RWPE2 (cell line): Measurements from ENCODE around the gene WDR55.
A peak's percentile ranks its signal among the peaks of the same experiment; 100 is the strongest.
"Not testable (repeated sequence)": the region's sequence is repeated elsewhere in the genome, so short reads cannot be mapped to it uniquely, and the experiment has no call there.

Experiments used
- ATAC-seq: fragments of 200-7000 bp; cut with Tn5 transposase; 3 replicates; pipeline ENCODE4 v1.9.1; 2021; ENCODE audit warnings: low read depth
- DNase-seq: peaks from one replicate; pipeline ENCODE4 v3.0.0-alpha.2; 2020; ENCODE audit warnings: low spot score
- H3K27ac ChIP-seq: fragments of 450-650 bp; 2 replicates; pipeline ENCODE4 v1.5.1; 2017; ENCODE audit warnings: mild to moderate bottlenecking; ENCODE audit not compliant: poor library complexity, severe bottlenecking
- H3K27me3 ChIP-seq: fragments of 250-450 bp; sonication (Bioruptor Pico); 2 replicates; pipeline ENCODE4 v1.5.1; 2021; ENCODE audit warnings: mild to moderate bottlenecking, moderate library complexity; ENCODE audit not compliant: insufficient read depth, poor library complexity, severe bottlenecking
- H3K36me3 ChIP-seq: fragments of 250-450 bp; sonication (Bioruptor Pico); 2 replicates; pipeline ENCODE4 v1.5.1; 2020; ENCODE audit warnings: low read depth, mild to moderate bottlenecking, moderate library complexity
- H3K4me1 ChIP-seq: fragments of 250-450 bp; sonication (Bioruptor Pico); 2 replicates; pipeline ENCODE4 v1.5.1; 2021; ENCODE audit warnings: mild to moderate bottlenecking, moderate library complexity; ENCODE audit not compliant: insufficient read depth, poor library complexity, severe bottlenecking
- H3K4me3 ChIP-seq: fragments of 250-450 bp; sonication (Bioruptor Pico); 2 replicates; pipeline ENCODE4 v1.5.1; 2021; ENCODE audit warnings: mild to moderate bottlenecking, moderate library complexity; ENCODE audit not compliant: severe bottlenecking
- H3K9me3 ChIP-seq: fragments of 250-450 bp; sonication (Bioruptor Pico); 2 replicates; pipeline ENCODE4 v1.5.1; 2021; ENCODE audit warnings: mild to moderate bottlenecking, moderate library complexity; ENCODE audit not compliant: severe bottlenecking
- CTCF ChIP-seq: fragments of 450-650 bp; IDR thresholded peaks from one replicate; pipeline ENCODE4 v1.5.1; 2017; ENCODE audit warnings: mild to moderate bottlenecking, moderate library complexity; ENCODE audit not compliant: poor library complexity, severe bottlenecking

Gene WDR55

GRCh38 chr5:140694276-140694675 lies 29.6 kb downstream of the WDR55 start:
- Histone ChIP-seq H3K27me3 (no peaks in the 10 kb centered on the region), H3K4me3 (no peak overlapping the region), H3K27ac (no peak overlapping the region), H3K9me3 (no peaks in the 10 kb centered on the region), H3K36me3 (peaks cover 72% of the 10 kb centered on the region), H3K4me1 (peaks cover 9% of the 10 kb centered on the region)
- DNase-seq (no peak), ATAC-seq (no peak)
- TF ChIP-seq CTCF: no peak

GRCh38 chr5:140696891-140697492 lies 32.3 kb downstream of the WDR55 start:
- peaks cover 81% of the 10 kb centered on the region for H3K36me3 ChIP-seq
- H3K4me1 ChIP-seq: peaks cover 6% of the 10 kb centered on the region
- DNase-seq (no peak), ATAC-seq (no peak)
- no peak overlapping the region for H3K27ac ChIP-seq
- H3K4me3 ChIP-seq: no peak overlapping the region
- H3K9me3 ChIP-seq: no peaks in the 10 kb centered on the region
- H3K27me3 ChIP-seq: no peaks in the 10 kb centered on the region
- no peak for TF ChIP-seq CTCF

GRCh38 chr5:140700177-140701144 lies 35.8 kb downstream of the WDR55 start, which contains the start of gene ZMAT2:
ZMAT2 (plus strand) TSS chr5:140700447; CDS start chr5:140700461, 14 bp downstream.
- H3K27me3 ChIP-seq: no peaks in the 10 kb centered on the region
- no peaks in the 10 kb centered on the region for H3K9me3 ChIP-seq
- no peaks in the 10 kb centered on the region for H3K4me1 ChIP-seq
- peaks cover 93% of the 10 kb centered on the region for H3K36me3 ChIP-seq
- H3K27ac ChIP-seq: no peak within 1 kb of the TSS
- H3K4me3 ChIP-seq: peak within 1 kb of the TSS; percentile 83
- peak; percentile 94 for DNase-seq
- ATAC-seq: peak; percentile 98
- no peak for TF ChIP-seq CTCF

- Histone ChIP-seq H3K4me3 (no peak overlapping the region), H3K27me3 (no peaks in the 10 kb centered on the region), H3K36me3 (peaks cover 39% of the 10 kb centered on the region), H3K27ac (no peak overlapping the region), H3K9me3 (no peaks in the 10 kb centered on the region), H3K4me1 (peaks cover 4% of the 10 kb centered on the region)
- ATAC-seq (no peak), DNase-seq (no peak)
- TF ChIP-seq CTCF: no peak
These were observed 43.1 kb downstream of the WDR55 start for GRCh38 chr5:140707812-140708211.

- not testable (repeated sequence) for H3K4me1 ChIP-seq, H3K27ac ChIP-seq, H3K27me3 ChIP-seq, ATAC-seq, DNase-seq, H3K9me3 ChIP-seq, H3K4me3 ChIP-seq
- peaks cover 29% of the 10 kb centered on the region for H3K36me3 ChIP-seq
These were observed 44.1 kb downstream of the WDR55 start for GRCh38 chr5:140708787-140709186.
